GM18498 (cell line): ENCODE data around the gene PITRM1.

Experiments
- ATAC-seq: cut with Tn5 transposase; IDR thresholded peaks from one replicate; pipeline ENCODE4 v1.9.1; 2021; ENCODE audit warnings: mild to moderate bottlenecking, moderate library complexity; ENCODE audit not compliant: unreplicated experiment

PITRM1 gene

DNA sequence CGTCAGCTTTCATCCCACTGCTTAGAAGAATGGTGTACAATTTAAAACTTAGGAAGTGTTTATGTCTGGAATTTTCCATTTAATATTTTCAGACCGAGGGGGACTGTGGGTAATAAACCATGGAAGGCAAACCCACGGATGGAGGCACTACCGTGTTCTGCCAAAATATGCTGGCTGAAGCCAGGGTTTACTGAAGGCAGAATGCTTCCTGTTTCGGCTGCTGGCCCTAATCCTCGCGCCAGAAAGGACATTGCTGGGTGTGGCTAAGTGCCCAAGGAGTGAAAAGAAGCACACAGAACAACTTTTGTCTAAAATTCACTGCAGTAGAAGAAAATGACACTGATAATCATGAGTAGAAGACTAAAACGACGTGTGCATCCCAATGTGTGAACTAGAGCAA, 32.3 kb downstream of the PITRM1 start:
- ATAC-seq = no peak

DNA sequence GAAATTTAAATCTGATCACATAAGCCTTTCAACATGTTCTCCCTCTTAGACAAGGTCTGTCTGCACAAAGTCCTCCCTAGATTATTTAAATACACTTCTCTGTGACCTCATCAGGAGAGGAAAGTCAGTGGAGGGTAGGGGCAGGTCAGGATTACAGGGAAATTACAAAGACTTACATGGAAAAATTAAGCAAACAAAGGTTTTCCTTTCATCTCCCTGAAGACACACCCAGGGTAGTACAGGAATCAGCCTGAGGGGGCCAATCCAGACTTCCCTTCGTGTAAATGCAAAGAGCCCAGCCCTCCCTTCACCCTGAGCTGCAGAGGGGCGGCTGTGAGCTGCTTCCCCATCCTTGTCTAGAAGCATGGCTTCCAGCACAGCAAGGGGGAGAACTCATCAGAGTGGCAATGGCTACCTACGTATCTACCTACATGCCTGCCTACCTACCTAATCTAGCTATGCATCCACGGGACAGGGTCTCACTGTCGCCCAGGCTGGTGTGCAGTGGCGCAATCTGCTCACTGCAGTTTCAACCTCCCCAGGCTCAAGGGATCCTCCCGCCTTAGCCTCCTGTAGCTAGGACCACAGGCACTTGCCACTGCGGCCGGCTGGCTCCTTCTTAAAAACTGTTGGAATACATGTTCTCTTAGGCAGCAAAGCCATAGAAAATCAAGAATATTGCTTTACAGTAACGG, 33.2 kb downstream of the PITRM1 start:
- no peak for ATAC-seq

DNA sequence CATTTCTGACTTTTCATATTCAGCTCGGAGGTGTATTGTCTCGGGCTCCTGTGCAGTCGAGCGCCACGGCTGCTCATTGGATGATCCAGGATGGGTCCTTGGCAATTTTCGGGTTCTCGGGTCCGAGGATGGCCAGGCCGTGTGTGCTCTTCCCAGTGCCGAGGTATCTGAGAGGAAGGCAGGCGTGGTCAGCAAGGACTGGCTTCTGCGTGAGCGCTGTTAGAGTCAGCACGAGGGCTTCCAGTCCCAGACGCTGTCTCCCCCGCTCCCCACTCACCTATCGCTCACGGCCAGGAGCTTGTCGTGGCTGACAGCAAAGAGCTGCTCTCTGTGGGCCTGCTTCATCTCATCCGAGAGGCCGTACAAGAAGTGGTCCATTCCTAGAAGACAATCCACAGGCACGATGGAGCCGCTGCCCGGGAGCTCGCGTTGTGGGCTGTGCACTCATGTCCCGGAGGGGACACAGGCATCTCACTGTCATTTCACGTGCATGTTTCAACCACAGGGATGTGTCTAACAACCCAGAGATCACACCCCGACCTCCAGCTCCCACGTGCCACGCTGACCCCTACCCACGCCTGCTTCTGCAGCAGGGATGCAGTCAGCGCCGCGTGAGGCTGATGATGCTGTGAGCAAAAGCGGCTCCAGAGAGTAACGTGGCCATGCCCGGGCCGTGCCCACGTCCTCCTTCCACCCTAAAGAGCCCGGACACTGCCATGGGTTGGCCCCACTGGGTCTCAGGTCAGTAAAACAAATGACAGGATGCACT, 34.4 kb downstream of the PITRM1 start:
- ATAC-seq = no peak

DNA sequence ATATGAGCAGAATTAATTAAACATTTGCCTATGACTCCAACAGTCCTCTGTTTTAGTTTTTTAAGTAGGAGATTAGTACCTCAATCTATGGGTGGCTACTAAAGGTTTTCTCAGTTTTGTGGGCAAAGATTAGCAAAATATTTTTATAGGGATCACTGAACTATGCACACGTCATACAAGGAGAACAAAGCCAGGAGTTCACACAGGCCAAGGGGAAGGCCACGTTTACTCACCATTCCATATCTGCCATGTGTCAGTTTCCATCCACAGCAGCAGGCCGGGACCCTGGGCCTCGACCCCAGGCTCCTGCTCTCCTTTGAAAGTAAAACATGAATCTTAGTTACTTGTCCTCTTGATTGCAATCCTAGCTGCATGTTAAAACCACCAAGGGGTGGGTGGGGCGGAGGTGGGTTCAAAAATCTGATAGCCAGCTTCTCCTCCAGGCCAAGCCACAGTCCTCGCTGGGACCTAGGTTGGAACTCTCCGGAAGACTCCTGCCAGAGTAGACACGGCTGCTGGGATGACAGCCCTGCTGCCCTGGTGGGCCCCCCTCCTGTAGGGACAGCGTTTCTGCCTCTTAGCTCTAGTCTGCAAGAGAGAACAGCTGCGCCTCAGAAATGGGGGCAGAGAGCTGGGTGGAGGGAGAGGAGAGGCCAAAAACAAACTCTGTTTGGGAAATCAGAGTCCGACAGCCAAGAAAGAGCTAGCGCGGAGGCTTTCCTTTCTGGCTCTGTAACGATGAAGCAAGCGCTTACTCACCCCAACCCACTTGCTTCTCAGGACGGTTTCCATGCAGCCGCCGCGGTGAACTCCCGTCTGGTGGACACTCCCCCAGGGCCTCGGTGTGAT, 35.6 kb downstream of the PITRM1 start:
- no peak for ATAC-seq

DNA sequence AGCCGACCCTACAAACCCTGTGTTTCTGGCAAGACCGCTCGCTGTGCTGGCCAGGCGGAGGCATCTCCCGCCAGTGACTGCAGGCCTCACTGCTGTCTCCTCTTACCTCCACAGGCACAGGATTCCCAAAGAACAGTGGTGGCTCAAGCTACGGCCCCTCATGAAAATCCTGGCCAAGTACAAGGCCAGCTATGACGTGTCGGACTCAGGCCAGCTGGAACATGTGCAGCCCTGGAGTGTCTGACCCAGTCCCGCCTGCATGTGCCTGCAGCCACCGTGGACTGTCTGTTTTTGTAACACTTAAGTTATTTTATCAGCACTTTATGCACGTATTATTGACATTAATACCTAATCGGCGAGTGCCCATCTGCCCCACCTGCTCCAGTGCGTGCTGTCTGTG, 36.2 kb downstream of the PITRM1 start:
- no peak for ATAC-seq

DNA sequence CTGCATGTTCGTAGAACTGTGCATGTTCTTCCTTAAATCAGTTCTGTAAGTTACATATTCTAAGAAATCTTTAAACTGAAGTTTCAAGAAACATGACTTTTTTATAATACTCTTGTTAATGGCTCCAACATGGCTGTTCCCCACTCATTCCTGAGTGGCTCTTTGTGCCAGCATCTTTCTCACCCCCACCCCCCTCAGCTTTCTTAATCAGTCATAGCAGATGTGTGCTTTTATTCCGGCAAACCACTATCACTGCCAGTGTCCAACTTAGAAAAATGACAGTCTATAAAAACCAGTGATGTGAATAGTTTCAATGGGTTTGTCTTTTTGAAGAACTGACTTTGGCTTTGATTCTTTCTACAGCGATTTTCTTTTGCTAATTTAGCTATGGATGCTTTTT, 37.6 kb downstream of the PITRM1 start:
- ATAC-seq = no peak

DNA sequence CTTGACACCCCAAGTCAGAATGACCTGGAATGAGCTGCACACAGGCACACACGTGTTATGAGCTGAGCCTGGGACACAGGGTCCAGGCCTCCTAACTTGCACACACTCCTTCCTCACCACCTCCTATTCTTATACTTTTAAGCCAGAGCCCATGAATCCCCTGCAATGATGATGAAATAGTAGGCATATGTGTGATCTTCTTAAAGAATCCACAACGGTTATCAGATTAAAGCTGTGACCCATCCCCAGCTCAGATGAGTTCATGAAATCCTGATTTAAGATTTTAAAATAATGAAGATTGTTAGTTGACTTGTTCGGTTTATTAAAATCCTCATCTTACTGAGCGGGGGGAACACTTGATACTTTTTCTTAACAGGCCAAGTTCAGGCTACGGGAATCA, 38.6 kb downstream of the PITRM1 start:
- no peak for ATAC-seq

DNA sequence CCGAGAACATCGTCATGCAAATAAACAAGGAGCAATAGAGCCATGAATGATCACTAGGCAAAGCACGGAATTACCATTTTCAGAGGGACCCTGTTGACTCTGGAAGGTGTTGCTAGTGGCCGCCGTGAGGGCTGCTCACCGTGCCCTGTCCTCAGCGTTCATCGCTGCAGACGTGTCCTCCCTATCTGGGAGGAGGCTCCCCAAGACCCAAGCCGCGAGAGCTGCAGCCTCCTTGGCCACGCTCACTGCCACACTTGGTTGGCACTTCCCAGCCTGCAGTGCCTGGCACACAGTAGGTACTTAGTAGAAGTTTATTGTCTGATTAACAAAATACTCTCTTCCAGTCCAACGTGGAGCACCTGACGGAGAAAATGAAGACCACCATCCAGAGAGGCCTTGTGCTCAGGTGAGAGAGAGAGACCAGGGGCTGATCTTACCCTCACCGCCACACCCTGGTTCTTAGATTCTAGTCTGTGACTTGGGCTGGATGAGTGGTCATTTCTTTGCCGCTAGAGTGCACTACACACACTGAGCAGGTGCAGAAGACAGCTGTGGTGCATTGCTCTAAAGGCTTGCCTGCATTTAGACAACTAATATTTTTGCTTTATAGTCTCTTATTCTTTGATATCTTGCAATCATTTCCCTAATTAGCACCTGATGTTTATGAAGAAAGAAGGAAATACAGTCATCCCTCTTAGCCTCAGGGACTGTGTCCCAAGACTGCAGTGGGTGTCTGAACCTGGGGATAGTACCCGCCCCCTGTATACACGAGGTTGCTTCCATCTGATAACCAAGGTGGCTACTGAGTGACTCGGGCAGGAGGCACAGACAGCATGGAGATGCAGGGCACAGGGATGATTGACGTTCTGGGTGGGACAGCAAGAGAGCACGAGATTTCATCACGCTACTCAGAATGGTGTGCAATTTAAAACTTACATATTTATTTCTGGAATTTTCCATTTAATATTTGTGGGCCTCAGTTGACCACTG, 40.3 kb downstream of the PITRM1 start:
- no peak for ATAC-seq

DNA sequence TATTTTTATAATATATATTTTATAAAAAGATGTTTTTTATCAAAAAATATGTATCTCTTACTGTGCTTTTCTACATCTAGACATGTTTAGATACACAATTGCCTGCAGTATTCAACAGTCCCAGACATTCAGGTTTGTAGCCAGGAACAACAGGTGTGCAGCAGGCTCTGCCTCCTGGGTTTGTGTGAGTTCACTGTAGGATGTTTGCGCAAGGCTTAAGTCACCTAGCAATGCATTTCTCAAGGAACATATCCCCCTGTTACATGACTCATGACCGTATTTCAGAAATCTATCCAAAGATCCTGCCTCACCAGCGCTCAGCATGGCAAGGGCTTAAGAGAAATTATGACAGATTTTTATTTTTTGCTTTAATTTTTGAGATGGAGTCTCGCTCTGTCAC, 41.5 kb downstream of the PITRM1 start:
- ATAC-seq = no peak

DNA sequence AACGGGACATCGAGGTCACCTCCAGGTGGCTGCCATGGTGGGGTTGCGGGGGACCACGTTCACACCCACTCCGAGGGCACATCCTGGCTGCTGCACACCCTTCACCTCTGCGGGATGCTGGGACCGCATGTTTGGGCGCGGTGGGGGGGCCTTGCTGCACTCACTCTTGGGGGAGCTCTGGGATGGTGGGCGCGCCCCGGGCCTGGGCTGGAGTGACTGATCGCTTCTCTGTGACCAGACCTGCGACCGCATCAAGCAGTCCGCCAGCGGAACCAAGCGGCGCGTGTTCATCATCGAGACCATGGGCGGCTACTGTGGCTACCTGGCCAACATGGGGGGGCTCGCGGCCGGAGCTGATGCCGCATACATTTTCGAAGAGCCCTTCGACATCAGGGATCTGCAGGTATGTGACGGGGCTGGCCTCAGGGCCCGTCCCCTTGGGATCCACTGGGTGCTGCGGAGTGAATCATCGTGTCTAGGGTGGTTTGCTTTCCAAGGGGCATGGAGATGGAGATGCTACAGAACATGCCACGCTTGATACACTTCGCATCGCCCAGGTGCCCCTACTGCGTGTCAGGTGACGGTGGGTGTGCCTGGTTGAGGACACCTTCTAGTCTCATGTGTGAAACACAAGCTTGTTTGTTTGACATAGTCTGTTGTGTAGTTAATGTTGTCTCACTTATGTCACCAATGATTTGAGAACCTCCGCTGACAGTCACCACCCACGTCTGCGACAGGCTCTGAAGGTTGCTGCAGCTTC, 42.8 kb downstream of the PITRM1 start:
- ATAC-seq = no peak

DNA sequence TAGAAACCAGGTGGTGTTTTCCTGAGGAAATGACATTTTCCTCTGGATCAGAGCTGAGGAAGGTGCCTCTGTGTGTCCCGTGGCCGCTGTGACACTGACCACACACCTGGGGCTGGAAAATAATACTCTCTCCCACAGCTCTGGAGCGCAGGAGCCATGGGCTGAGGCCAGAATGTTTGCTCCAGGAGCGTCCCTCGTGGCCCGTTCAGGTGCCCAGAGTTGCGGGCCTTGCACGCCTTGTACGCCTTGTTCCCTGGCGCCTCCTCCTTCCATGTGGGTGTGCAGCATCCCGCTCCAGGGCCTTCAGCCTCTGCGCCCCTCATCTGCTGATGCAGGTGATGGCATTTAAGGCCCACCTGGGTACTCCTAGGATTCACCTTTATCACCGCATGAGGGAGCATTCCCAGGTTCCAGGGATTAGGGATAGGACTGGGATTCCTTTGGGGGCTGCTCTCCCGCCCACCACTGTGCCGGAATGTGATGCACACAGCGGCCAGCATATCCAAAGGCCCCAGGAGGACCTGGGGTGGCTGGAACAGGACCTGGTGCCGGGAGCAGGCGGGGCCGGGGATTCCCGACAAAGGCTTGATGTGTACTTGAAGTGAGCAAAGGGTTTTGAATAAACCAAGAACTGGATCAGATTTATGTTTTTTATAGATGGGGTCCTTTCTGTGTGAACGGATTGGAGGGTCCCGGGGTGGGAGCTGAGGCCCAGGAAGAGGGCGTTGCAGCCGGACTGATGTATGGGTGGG, 44.0 kb downstream of the PITRM1 start:
- no peak for ATAC-seq

DNA sequence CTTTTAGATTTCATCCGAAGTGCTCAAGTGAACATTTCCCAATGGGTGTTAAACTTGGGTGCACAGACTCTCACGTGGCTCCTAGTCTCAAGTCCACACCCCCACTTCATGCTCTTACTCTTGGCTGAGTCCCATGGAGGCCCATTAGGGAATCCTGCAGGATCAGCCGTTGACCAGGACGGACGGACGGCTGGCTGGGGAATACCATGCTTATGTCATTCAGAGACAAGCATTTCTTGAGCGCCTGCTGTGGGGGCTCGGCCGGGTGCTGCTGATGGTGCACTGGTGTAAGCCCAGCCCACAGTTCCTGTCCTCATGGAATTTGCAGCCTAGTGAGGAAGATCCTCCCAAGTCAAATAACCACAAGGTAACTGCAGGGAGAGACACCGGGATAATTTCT, 44.7 kb downstream of the PITRM1 start:
- ATAC-seq = no peak

DNA sequence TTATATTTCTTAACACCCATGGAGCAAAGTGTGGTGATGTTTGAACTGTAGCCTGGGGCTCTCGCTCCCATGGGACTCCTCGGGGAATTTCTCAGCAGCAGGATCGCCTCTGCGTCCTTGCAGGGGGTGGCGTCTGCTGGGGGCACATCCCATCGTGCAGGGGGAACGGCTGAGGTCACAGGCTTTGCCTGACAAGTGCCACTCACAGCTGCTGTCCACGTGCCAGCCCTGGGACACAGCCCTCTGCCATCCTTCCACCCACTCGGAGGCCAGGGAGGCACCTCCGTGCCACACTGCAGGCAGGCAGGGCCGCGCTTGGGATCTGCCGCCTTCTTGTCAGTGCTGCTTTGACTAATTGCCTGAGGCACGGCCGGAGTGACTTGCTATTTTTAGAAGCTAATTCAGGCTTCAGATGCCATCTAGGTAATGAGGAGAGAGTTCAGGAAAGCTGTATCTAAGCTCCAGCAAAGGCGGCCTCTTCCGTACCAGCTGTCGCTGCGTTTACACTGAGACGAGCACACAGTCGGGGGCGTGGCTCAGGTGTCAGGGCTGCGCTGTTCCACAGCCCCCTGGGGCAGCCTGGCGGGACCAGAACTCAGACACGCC, 45.7 kb downstream of the PITRM1 start:
- no peak for ATAC-seq

DNA sequence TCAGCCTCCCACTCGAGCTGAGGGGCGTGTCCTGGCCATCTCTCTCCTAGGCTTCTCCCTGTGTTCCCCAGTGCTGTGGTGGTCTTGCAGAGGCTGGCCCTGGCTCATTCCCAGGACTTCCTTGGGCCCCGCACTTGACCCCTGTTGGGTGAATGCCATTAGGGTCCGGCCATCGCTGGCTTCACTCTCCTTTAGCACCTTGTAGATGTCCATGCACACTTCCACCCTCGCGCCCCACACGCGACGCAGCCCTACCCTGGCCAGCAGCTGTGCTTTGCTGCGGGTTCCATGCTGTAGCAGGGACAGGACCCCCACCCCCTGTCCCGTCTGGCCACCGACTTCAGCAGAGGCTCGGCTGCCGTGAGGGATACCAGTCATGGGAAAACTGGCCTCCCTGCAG, 46.3 kb downstream of the PITRM1 start:
- ATAC-seq = no peak

DNA sequence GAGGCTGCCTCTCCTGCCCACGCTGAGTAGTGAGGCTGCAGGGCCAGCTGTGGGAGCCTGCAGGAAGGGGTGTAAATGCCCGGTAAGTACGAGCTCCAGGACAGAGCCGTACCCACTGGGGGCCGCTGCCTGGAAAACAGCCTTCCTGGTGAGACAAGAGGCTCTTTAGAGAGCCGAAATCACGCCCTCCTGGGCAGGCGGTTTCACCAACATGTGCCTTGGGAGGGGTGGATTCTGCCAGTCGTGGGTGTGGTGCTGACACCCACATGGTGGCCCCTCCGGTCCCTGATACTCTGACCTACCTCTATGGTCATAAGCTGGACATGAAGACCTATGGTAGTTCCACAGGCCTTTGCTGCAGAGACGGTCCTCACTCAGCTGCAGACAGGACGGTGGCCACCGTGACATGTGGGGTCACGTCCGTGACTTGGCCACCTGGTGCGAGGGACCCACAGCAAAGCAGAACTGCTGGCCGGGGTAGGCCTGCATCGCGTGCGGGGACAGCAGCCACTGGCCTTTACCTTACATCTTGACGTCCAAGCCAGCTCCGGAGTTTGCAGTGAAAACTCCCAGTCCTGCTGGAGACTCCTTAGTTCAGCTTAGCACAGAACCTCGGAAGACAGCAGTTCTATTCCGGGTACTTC, 46.9 kb downstream of the PITRM1 start:
- ATAC-seq = no peak

DNA sequence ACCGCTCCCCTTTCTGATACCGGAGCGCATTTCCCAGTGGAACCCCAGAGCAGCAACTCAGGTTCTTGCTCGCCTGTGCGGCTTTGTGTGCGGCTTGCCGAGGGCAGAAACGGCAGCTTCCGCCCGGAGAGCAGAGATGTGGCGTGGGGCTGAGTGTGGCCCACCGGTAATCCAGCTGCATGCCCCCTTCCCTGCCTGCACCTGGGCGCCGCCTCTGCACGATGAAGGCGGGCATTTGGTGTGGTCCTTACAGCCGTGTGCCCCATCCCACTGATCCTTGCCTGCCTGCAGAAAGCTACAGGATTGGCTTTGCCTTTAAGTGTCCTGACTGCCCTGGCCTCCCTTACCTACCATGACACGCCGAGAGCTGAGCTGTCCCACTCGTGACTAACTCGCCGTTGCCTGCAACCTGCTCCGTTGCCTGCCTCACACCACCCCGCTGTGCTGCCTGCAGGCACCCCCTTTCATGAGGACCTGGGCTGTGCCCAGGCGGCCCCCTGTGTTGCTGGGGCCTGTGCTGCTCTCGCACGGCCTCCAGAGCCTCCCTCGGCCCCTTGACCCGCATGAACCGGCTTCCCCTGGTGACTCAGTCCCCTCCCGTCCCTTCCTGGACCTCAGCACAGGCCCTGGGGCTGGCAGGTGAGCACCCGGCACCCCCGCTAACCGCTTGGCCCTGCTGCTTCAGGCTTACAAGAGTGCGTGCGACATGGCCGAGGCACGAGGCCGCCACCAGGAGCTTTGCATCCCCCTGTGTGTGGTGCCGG, 48.0 kb downstream of the PITRM1 start:
- no peak for ATAC-seq
